Jurkat, Clone E6-1 (cell line): ENCODE results near the gene AFAP1.

ENCODE experiments used
- DNase-seq: peaks from one replicate; pipeline ENCODE4 v3.0.0-alpha.2; 2011; ENCODE audit warnings: low read depth, low spot score
- H3K4me3 ChIP-seq: 2 replicates; pipeline ENCODE4 v1.5.1; 2011; ENCODE audit warnings: mild to moderate bottlenecking, low read length, control low read depth, moderate library complexity

AFAP1 gene

GRCh38 chr4:7876201-7876875 is 63.3 kb downstream of the AFAP1 start:
- no peak for DNase-seq
- H3K4me3 ChIP-seq: no peak overlapping the region

- DNase-seq: no peak
- H3K4me3 ChIP-seq: no peak overlapping the region
These were observed 64.8 kb downstream of the AFAP1 start for GRCh38 chr4:7874838-7875237.

- H3K4me3 ChIP-seq: no peak overlapping the region
- DNase-seq: no peak
These were observed 65.8 kb downstream of the AFAP1 start for GRCh38 chr4:7873881-7874280.

GRCh38 chr4:7872264-7872771 is 67.3 kb downstream of the AFAP1 start:
- H3K4me3 ChIP-seq: no peak overlapping the region
- no peak for DNase-seq

- H3K4me3 ChIP-seq: no peak overlapping the region
- DNase-seq: no peak
These were observed 68.3 kb downstream of the AFAP1 start for GRCh38 chr4:7871356-7871755.

GRCh38 chr4:7868892-7869471 is 70.7 kb downstream of the AFAP1 start:
- H3K4me3 ChIP-seq: no peak overlapping the region

GRCh38 chr4:7868436-7868775 is 71.3 kb downstream of the AFAP1 start:
- no peak overlapping the region for H3K4me3 ChIP-seq
- no peak for DNase-seq

More at GRCh38 chr4:7868892-7869471, 70.7 kb downstream of the AFAP1 start:
- DNase-seq: no peak

GRCh38 chr4:7867701-7868435 is 71.8 kb downstream of the AFAP1 start:
- no peak for DNase-seq
- H3K4me3 ChIP-seq: no peak overlapping the region

GRCh38 chr4:7867191-7867590 is 72.5 kb downstream of the AFAP1 start:
- DNase-seq: no peak
- no peak overlapping the region for H3K4me3 ChIP-seq

- DNase-seq: no peak
- no peak overlapping the region for H3K4me3 ChIP-seq
These were observed 74.1 kb downstream of the AFAP1 start for GRCh38 chr4:7865533-7865932.

GRCh38 chr4:7864685-7865084 is 75.0 kb downstream of the AFAP1 start:
- no peak for DNase-seq
- no peak overlapping the region for H3K4me3 ChIP-seq

GRCh38 chr4:7863911-7864681 is 75.6 kb downstream of the AFAP1 start:
- peak; percentile 52 for DNase-seq
- H3K4me3 ChIP-seq: no peak overlapping the region

GRCh38 chr4:7862561-7863192 is 77.0 kb downstream of the AFAP1 start:
- DNase-seq: no peak
- no peak overlapping the region for H3K4me3 ChIP-seq

- H3K4me3 ChIP-seq: no peak overlapping the region
- no peak for DNase-seq
These were observed 78.2 kb downstream of the AFAP1 start for GRCh38 chr4:7861440-7861881.

GRCh38 chr4:7860600-7861163 is 79.0 kb downstream of the AFAP1 start:
- no peak for DNase-seq
- H3K4me3 ChIP-seq: no peak overlapping the region

- no peak for DNase-seq
These were observed 80.3 kb downstream of the AFAP1 start for GRCh38 chr4:7859326-7859725.

GRCh38 chr4:7858498-7858897 is 81.2 kb downstream of the AFAP1 start:
- no peak for DNase-seq
- H3K4me3 ChIP-seq: no peak overlapping the region

More at GRCh38 chr4:7859326-7859725, 80.3 kb downstream of the AFAP1 start:
- H3K4me3 ChIP-seq: no peak overlapping the region

- DNase-seq: no peak
- no peak overlapping the region for H3K4me3 ChIP-seq
These were observed 81.7 kb downstream of the AFAP1 start for GRCh38 chr4:7857993-7858392.

- H3K4me3 ChIP-seq: no peak overlapping the region
- no peak for DNase-seq
These were observed 82.4 kb downstream of the AFAP1 start for GRCh38 chr4:7857238-7857701.
